H9 (cell line): ENCODE results near the gene EPYC. TPM values are rescaled to one million over a fixed set of nuclear protein-coding genes. Genes with fewer than 3 reads are reported as not detected.

Experiments
- DNase-seq: peaks from one replicate; pipeline ENCODE4 v3.0.0-alpha.2; 2017
- H2AFZ ChIP-seq: one replicate; pipeline ENCODE4 v1.6.1; 2013; ENCODE audit warnings: mild to moderate bottlenecking, low read length, control low read depth, moderate library complexity
- H2AK5ac ChIP-seq: 2 replicates; pipeline ENCODE4 v1.6.1; 2013; ENCODE audit warnings: low read length, control low read depth, mixed read lengths; ENCODE audit not compliant: insufficient read length
- H2BK120ac ChIP-seq: one replicate; pipeline ENCODE4 v1.6.1; 2013; ENCODE audit warnings: low read depth, mild to moderate bottlenecking, low read length, control low read depth, inconsistent platforms; ENCODE audit not compliant: poor library complexity, severe bottlenecking
- H2BK12ac ChIP-seq: 2 replicates; pipeline ENCODE4 v1.6.1; 2013; ENCODE audit warnings: low read length, control low read depth, mixed read lengths, low read depth; ENCODE audit not compliant: insufficient read length
- H2BK15ac ChIP-seq: 2 replicates; pipeline ENCODE4 v1.6.1; 2013; ENCODE audit warnings: low read depth, low read length, control low read depth
- H2BK20ac ChIP-seq: one replicate; pipeline ENCODE4 v1.6.1; 2013; ENCODE audit warnings: low read depth, mild to moderate bottlenecking, low read length, control low read depth, inconsistent platforms; ENCODE audit not compliant: poor library complexity, severe bottlenecking
- H2BK5ac ChIP-seq: 2 replicates; pipeline ENCODE4 v1.6.1; 2013; ENCODE audit warnings: low read length, control low read depth, mixed read lengths; ENCODE audit not compliant: insufficient read length
- H3K14ac ChIP-seq: 2 replicates; pipeline ENCODE4 v1.6.1; 2013; ENCODE audit warnings: low read length, control low read depth; ENCODE audit not compliant: insufficient read depth
- H3K18ac ChIP-seq: 2 replicates; pipeline ENCODE4 v1.6.1; 2013; ENCODE audit warnings: low read depth, mild to moderate bottlenecking, mixed read lengths, low read length, control low read depth; ENCODE audit not compliant: insufficient read length
- H3K23ac ChIP-seq: 2 replicates; pipeline ENCODE4 v1.6.1; 2013; ENCODE audit warnings: low read length, control low read depth, mixed read lengths, low read depth; ENCODE audit not compliant: insufficient read length
- H3K23me2 ChIP-seq: 2 replicates; pipeline ENCODE4 v1.6.1; 2013; ENCODE audit warnings: low read depth, mild to moderate bottlenecking, mixed read lengths, low read length, control low read depth; ENCODE audit not compliant: insufficient read length, poor library complexity, severe bottlenecking
- H3K27ac ChIP-seq: 2 replicates; pipeline ENCODE4 v1.5.1; 2013; ENCODE audit warnings: low read length, control low read depth, mixed read lengths, low read depth; ENCODE audit not compliant: insufficient read length
- H3K27me3 ChIP-seq: 2 replicates; pipeline ENCODE4 v1.6.1; 2013; ENCODE audit warnings: low read length, control low read depth, inconsistent platforms; ENCODE audit not compliant: insufficient read depth
- H3K4ac ChIP-seq: 2 replicates; pipeline ENCODE4 v1.6.1; 2013; ENCODE audit warnings: low read depth, mild to moderate bottlenecking, control low read depth, inconsistent platforms, low read length, moderate library complexity
- H3K4me1 ChIP-seq: 2 replicates; pipeline ENCODE4 v1.6.1; 2013; ENCODE audit warnings: low read length, control low read depth, inconsistent platforms; ENCODE audit not compliant: insufficient read depth
- H3K4me2 ChIP-seq: 2 replicates; pipeline ENCODE4 v1.6.1; 2013; ENCODE audit warnings: low read length, control low read depth, mixed read lengths; ENCODE audit not compliant: insufficient read length, insufficient read depth
- H3K56ac ChIP-seq: 2 replicates; pipeline ENCODE4 v1.6.1; 2013; ENCODE audit warnings: low read depth, mild to moderate bottlenecking, mixed read lengths, low read length, control low read depth; ENCODE audit not compliant: insufficient read length
- H3K79me1 ChIP-seq: 2 replicates; pipeline ENCODE4 v1.6.1; 2013; ENCODE audit warnings: low read depth, mild to moderate bottlenecking, moderate library complexity, low read length, control low read depth, inconsistent platforms; ENCODE audit not compliant: insufficient read depth, poor library complexity, severe bottlenecking
- H3K79me2 ChIP-seq: 2 replicates; pipeline ENCODE4 v1.6.1; 2013; ENCODE audit warnings: low read length, control low read depth, inconsistent platforms; ENCODE audit not compliant: insufficient read depth
- H3K9ac ChIP-seq: 2 replicates; pipeline ENCODE4 v1.6.1; 2013; ENCODE audit warnings: low read length, control low read depth, mixed read lengths; ENCODE audit not compliant: insufficient read length; ENCODE audit errors: extremely low read depth
- H3K9me3 ChIP-seq: one replicate; pipeline ENCODE4 v1.6.1; 2013; ENCODE audit warnings: low read depth, low read length, inconsistent platforms; ENCODE audit not compliant: control insufficient read depth
- H3T11ph ChIP-seq: one replicate; pipeline ENCODE4 v1.6.1; 2013; ENCODE audit warnings: mild to moderate bottlenecking, low read length, control low read depth, inconsistent platforms
- H4K20me1 ChIP-seq: one replicate; pipeline ENCODE4 v1.6.1; 2013; ENCODE audit not compliant: control insufficient read depth, insufficient read length, insufficient read depth
- H4K5ac ChIP-seq: 2 replicates; pipeline ENCODE4 v1.6.1; 2013; ENCODE audit warnings: low read depth, mild to moderate bottlenecking, mixed read lengths, low read length, control low read depth; ENCODE audit not compliant: insufficient read length
- H4K8ac ChIP-seq: replicated peaks from 2 replicates; pipeline ENCODE4 v1.6.1; 2013; ENCODE audit warnings: low read length, control low read depth, mixed read lengths, low read depth; ENCODE audit not compliant: insufficient read length
- H4K91ac ChIP-seq: 2 replicates; pipeline ENCODE4 v1.6.1; 2013; ENCODE audit warnings: low read depth, mild to moderate bottlenecking, moderate library complexity, mixed read lengths, low read length, control low read depth; ENCODE audit not compliant: insufficient read length
- H3K27ac Mint-ChIP-seq, 3 experiments: 2 replicates in 2 of 3; 3 replicates in 1 of 3; pipeline ENCODE4 v1.8.0; 2020 to 2021; ENCODE audit warnings: mixed read lengths in 3 of 3, mild to moderate bottlenecking in 1 of 3, moderate library complexity in 1 of 3
- H3K27me3 Mint-ChIP-seq: 2 replicates; pipeline ENCODE4 v1.8.0; 2021; ENCODE audit warnings: low read depth, mild to moderate bottlenecking, moderate library complexity, mixed read lengths
- H3K36me3 Mint-ChIP-seq, 3 experiments: 2 replicates in 2 of 3; 3 replicates in 1 of 3; pipeline ENCODE4 v1.8.0; 2020 to 2021; ENCODE audit warnings: low read depth in 3 of 3, mixed read lengths in 3 of 3; ENCODE audit not compliant: insufficient read depth in 1 of 3
- H3K4me1 Mint-ChIP-seq, 2 experiments: 2 replicates each; pipeline ENCODE4 v1.8.0; 2020; ENCODE audit warnings: mixed read lengths in 2 of 2
- H3K4me3 Mint-ChIP-seq, 2 experiments: 2 replicates in 1 of 2; 3 replicates in 1 of 2; pipeline ENCODE4 v1.8.0; 2020 to 2021; ENCODE audit warnings: mild to moderate bottlenecking in 2 of 2, mixed read lengths in 2 of 2, moderate library complexity in 1 of 2
- H3K9me3 Mint-ChIP-seq, 2 experiments: 2 replicates in 1 of 2; 3 replicates in 1 of 2; pipeline ENCODE4 v1.8.0; 2020; ENCODE audit warnings: mild to moderate bottlenecking in 2 of 2, mixed read lengths in 2 of 2, moderate library complexity in 1 of 2
- WGBS: extraction: QIAGEN DNeasy Blood & Tissue Kit; methylation state at CpG from one replicate; pipeline ENCODE4 v1.1.7; 2013; ENCODE audit warnings: missing lambda C conversion rate, low lambda C conversion rate, mixed read lengths; ENCODE audit not compliant: insufficient read length; ENCODE audit errors: extremely low coverage; 5-methylcytosine and 5-hydroxymethylcytosine counted together
- total RNA-seq: library from RNA; stranded (reverse); gene quantifications from 2 replicates; pipeline ENCODE4 v1.2.1, GENCODE V29; 2021
- TF ChIP-seq, protein P1 (sequence below): fragments of 200-600 bp; sonication (generic); conservative IDR thresholded peaks from 3 replicates; pipeline ENCODE4 v1.8.0; 2021; ENCODE audit warnings: antibody characterized with exemption, mild to moderate bottlenecking

EPYC gene
- total RNA-seq, 1 experiment from 2014 or later: not detected

DNA sequence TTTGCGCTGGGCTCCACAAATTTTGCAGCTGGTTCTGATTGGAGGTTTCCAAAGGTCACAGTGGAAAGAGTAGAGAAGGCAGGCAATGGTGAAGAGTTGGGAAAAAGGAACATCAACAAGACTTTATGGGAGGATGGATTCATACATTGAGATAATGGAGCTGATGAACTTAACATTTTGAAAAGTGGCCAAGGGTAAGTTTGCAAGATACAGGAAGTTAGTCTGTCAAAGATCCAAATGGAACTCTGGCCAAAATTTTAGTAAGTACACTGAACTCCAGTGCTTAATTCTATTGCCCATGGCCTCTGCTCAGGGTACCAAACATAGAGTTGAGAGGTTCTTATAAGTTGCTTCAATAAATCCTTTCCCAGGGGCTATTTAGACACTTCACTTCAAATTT is 65.4 kb downstream of the EPYC start:
- H3K27ac ChIP-seq: no peak overlapping the region
- no peaks in the 10 kb centered on the region for H3K79me2 ChIP-seq
- no peak overlapping the region for H2BK12ac ChIP-seq
- no peak overlapping the region for H2BK120ac ChIP-seq
- H3K27me3 ChIP-seq: no peaks in the 10 kb centered on the region
- no peak overlapping the region for H3K9ac ChIP-seq
- Mint-ChIP-seq H3K4me3 (no peak overlapping the region), H3K36me3 (no peaks in the 10 kb centered on the region), H3K4me1 (no peaks in the 10 kb centered on the region), H3K27ac (no peak overlapping the region), H3K27me3 (no peaks in the 10 kb centered on the region), H3K9me3 (no peaks in the 10 kb centered on the region)
- H3K14ac ChIP-seq: no peak overlapping the region
- H3K23me2 ChIP-seq: no peaks in the 10 kb centered on the region
- H2BK5ac ChIP-seq: no peak overlapping the region
- H3K56ac ChIP-seq: no peak overlapping the region
- no peaks in the 10 kb centered on the region for H3K9me3 ChIP-seq
- H3K4me1 ChIP-seq: no peaks in the 10 kb centered on the region
- DNase-seq: no peak
- no peak overlapping the region for H3K4me2 ChIP-seq
- H2AK5ac ChIP-seq: no peak overlapping the region
- WGBS: no CpG with 5 or more reads among the region's 1 CpG
- no peaks in the 10 kb centered on the region for H4K20me1 ChIP-seq
- H3T11ph ChIP-seq: no peak overlapping the region
- no peak overlapping the region for H3K4ac ChIP-seq
- H2BK20ac ChIP-seq: no peak overlapping the region
- H3K23ac ChIP-seq: no peak overlapping the region
- H2AFZ ChIP-seq: no peak overlapping the region
- H2BK15ac ChIP-seq: no peak overlapping the region
- H4K5ac ChIP-seq: no peak overlapping the region
- no peak overlapping the region for H4K8ac ChIP-seq
- H4K91ac ChIP-seq: no peak overlapping the region
- no peaks in the 10 kb centered on the region for H3K79me1 ChIP-seq
- no peak overlapping the region for H3K18ac ChIP-seq
- TF ChIP-seq, protein P1, sequence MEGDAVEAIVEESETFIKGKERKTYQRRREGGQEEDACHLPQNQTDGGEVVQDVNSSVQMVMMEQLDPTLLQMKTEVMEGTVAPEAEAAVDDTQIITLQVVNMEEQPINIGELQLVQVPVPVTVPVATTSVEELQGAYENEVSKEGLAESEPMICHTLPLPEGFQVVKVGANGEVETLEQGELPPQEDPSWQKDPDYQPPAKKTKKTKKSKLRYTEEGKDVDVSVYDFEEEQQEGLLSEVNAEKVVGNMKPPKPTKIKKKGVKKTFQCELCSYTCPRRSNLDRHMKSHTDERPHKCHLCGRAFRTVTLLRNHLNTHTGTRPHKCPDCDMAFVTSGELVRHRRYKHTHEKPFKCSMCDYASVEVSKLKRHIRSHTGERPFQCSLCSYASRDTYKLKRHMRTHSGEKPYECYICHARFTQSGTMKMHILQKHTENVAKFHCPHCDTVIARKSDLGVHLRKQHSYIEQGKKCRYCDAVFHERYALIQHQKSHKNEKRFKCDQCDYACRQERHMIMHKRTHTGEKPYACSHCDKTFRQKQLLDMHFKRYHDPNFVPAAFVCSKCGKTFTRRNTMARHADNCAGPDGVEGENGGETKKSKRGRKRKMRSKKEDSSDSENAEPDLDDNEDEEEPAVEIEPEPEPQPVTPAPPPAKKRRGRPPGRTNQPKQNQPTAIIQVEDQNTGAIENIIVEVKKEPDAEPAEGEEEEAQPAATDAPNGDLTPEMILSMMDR: no peak
